Measurements from ENCODE around the gene RER1.

The RER1 gene

GRCh38 chr1:2349806-2350205 lies 41.8 kb upstream of the RER1 start:
- Mint-ChIP-seq H3K4me3 (no peak overlapping the region), H3K27ac (no peak overlapping the region)
- TF ChIP-seq, protein P1, sequence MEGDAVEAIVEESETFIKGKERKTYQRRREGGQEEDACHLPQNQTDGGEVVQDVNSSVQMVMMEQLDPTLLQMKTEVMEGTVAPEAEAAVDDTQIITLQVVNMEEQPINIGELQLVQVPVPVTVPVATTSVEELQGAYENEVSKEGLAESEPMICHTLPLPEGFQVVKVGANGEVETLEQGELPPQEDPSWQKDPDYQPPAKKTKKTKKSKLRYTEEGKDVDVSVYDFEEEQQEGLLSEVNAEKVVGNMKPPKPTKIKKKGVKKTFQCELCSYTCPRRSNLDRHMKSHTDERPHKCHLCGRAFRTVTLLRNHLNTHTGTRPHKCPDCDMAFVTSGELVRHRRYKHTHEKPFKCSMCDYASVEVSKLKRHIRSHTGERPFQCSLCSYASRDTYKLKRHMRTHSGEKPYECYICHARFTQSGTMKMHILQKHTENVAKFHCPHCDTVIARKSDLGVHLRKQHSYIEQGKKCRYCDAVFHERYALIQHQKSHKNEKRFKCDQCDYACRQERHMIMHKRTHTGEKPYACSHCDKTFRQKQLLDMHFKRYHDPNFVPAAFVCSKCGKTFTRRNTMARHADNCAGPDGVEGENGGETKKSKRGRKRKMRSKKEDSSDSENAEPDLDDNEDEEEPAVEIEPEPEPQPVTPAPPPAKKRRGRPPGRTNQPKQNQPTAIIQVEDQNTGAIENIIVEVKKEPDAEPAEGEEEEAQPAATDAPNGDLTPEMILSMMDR (IDR thresholded peaks at IDR 0.05) = no peak

GRCh38 chr1:2350501-2350900 lies 41.1 kb upstream of the RER1 start:
- TF ChIP-seq, protein P1 (IDR thresholded peaks at IDR 0.05) = no peak
- Mint-ChIP-seq H3K27ac (no peak overlapping the region), H3K36me3 (ENCODE audit: low read depth) (no peaks in the 10 kb centered on the region), H3K27me3 (ENCODE audit: low read depth, poor library complexity) (peaks cover 6% of the 10 kb centered on the region), H3K9me3 (no peaks in the 10 kb centered on the region), H3K4me1 (peaks cover 49% of the 10 kb centered on the region), H3K4me3 (no peak overlapping the region)
- no peak for DNase-seq

More at GRCh38 chr1:2349806-2350205, 41.8 kb upstream of the RER1 start:
- no peaks in the 10 kb centered on the region for H3K9me3 Mint-ChIP-seq
- peaks cover 43% of the 10 kb centered on the region for H3K4me1 Mint-ChIP-seq
- peaks cover 6% of the 10 kb centered on the region for H3K27me3 Mint-ChIP-seq (ENCODE audit: low read depth, poor library complexity)
- H3K36me3 Mint-ChIP-seq (ENCODE audit: low read depth) = no peaks in the 10 kb centered on the region
- no peak for DNase-seq

GRCh38 chr1:2350911-2351655 lies 40.6 kb upstream of the RER1 start:
- TF ChIP-seq, protein P1 (IDR thresholded peaks at IDR 0.05) = no peak
- peak; percentile 5 for DNase-seq
- no peaks in the 10 kb centered on the region for H3K36me3 Mint-ChIP-seq (ENCODE audit: low read depth)
- H3K4me1 Mint-ChIP-seq = peaks cover 53% of the 10 kb centered on the region
- H3K27me3 Mint-ChIP-seq (ENCODE audit: low read depth, poor library complexity) = peaks cover 6% of the 10 kb centered on the region
- no peak overlapping the region for H3K4me3 Mint-ChIP-seq
- H3K9me3 Mint-ChIP-seq = no peaks in the 10 kb centered on the region
- peak overlapping the region; percentile 8 for H3K27ac Mint-ChIP-seq

- peaks cover 53% of the 10 kb centered on the region for H3K4me1 Mint-ChIP-seq
These were observed 39.9 kb upstream of the RER1 start for GRCh38 chr1:2351723-2352122.

GRCh38 chr1:2352341-2352896 lies 39.2 kb upstream of the RER1 start:
- H3K9me3 Mint-ChIP-seq = no peaks in the 10 kb centered on the region
- H3K4me1 Mint-ChIP-seq = peaks cover 53% of the 10 kb centered on the region
- H3K36me3 Mint-ChIP-seq (ENCODE audit: low read depth) = no peaks in the 10 kb centered on the region
- H3K27me3 Mint-ChIP-seq (ENCODE audit: low read depth, poor library complexity) = peaks cover 6% of the 10 kb centered on the region
- H3K27ac Mint-ChIP-seq = peak overlapping the region; percentile 59
- TF ChIP-seq, protein P1 (IDR thresholded peaks at IDR 0.05) = no peak
- DNase-seq = no peak
- H3K4me3 Mint-ChIP-seq = no peak overlapping the region

More at GRCh38 chr1:2351723-2352122, 39.9 kb upstream of the RER1 start:
- Mint-ChIP-seq H3K9me3 (no peaks in the 10 kb centered on the region), H3K4me3 (no peak overlapping the region), H3K36me3 (ENCODE audit: low read depth) (no peaks in the 10 kb centered on the region), H3K27me3 (ENCODE audit: low read depth, poor library complexity) (peaks cover 6% of the 10 kb centered on the region), H3K27ac (peak overlapping the region; percentile 8)
- no peak for DNase-seq
- TF ChIP-seq, protein P1 (IDR thresholded peaks at IDR 0.05) = no peak
